EL (cell line): ENCODE data around the gene ECT2L.

ENCODE experiments used
- DNase-seq: peaks from one replicate; pipeline ENCODE4 v3.0.0-alpha.2; 2016

Gene ECT2L

GRCh38 chr6:138944412-138944811 is 148.5 kb downstream of the ECT2L start:
- peak; percentile 23 for DNase-seq

- no peak for DNase-seq
Measured at GRCh38 chr6:138945354-138945753, 149.5 kb downstream of the ECT2L start.

GRCh38 chr6:138948004-138948403 is 152.1 kb downstream of the ECT2L start:
- DNase-seq: no peak

- DNase-seq: no peak
Measured at GRCh38 chr6:138948546-138949179, 152.8 kb downstream of the ECT2L start.

GRCh38 chr6:138953451-138953850 is 157.6 kb downstream of the ECT2L start:
- DNase-seq: peak; percentile 69
